ENCODE results near the gene PABPC3.

Gene PABPC3

GRCh38 chr13:25131881-25132420 lies 36.0 kb downstream of the PABPC3 start:
- Mint-ChIP-seq H3K4me3 (no peak overlapping the region), H3K27ac (no peak overlapping the region), H3K27me3 (peaks cover 26 to 46% of the 10 kb centered on the region in 2 donors), H3K4me1 (no peaks in the 10 kb centered on the region), H3K9me3 (peaks cover 3 to 10% of the 10 kb centered on the region in 2 donors), H3K36me3 (no peaks in the 10 kb centered on the region)
- no peak for DNase-seq
- ATAC-seq (replicated peaks): no peak

- no peak overlapping the region for H3K4me3 Mint-ChIP-seq
- no peaks in the 10 kb centered on the region for H3K36me3 Mint-ChIP-seq
- no peak overlapping the region for H3K27ac Mint-ChIP-seq
- H3K4me1 Mint-ChIP-seq: no peaks in the 10 kb centered on the region
- peaks cover 3 to 9% of the 10 kb centered on the region in 2 donors for H3K9me3 Mint-ChIP-seq
- ATAC-seq (replicated peaks): no peak
- no peak for DNase-seq
- peaks cover 27 to 52% of the 10 kb centered on the region in 2 donors for H3K27me3 Mint-ChIP-seq
Measured at GRCh38 chr13:25132751-25133390, 36.9 kb downstream of the PABPC3 start.

DNA sequence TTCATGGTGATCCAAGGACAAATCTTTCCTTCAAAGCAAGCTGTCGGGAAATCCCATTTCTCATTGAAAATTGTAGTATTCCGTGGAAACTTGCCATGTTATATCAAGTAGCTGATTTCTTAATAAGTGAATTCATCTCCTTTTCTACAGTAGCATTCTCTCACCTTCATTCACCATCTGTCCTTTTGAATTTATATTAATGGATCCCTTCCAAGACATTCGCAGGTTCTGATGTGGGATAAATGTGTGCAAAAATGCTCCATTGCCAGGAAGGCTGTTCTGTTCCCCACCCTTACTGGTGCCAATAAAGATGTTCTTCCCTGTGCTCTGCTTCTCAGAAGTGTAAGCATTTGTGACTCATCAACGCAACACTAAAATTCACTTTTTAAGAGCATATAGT lies 40.0 kb downstream of the PABPC3 start:
- H3K27me3 Mint-ChIP-seq: peaks cover 35 to 39% of the 10 kb centered on the region in 2 donors
- H3K27ac Mint-ChIP-seq: no peak overlapping the region
- H3K4me1 Mint-ChIP-seq: no peaks in the 10 kb centered on the region
- ATAC-seq (replicated peaks) (no peak), DNase-seq (no peak)
- no peaks in the 10 kb centered on the region for H3K36me3 Mint-ChIP-seq
- peaks cover 3 to 9% of the 10 kb centered on the region in 2 donors for H3K9me3 Mint-ChIP-seq
- H3K4me3 Mint-ChIP-seq: no peak overlapping the region

DNA sequence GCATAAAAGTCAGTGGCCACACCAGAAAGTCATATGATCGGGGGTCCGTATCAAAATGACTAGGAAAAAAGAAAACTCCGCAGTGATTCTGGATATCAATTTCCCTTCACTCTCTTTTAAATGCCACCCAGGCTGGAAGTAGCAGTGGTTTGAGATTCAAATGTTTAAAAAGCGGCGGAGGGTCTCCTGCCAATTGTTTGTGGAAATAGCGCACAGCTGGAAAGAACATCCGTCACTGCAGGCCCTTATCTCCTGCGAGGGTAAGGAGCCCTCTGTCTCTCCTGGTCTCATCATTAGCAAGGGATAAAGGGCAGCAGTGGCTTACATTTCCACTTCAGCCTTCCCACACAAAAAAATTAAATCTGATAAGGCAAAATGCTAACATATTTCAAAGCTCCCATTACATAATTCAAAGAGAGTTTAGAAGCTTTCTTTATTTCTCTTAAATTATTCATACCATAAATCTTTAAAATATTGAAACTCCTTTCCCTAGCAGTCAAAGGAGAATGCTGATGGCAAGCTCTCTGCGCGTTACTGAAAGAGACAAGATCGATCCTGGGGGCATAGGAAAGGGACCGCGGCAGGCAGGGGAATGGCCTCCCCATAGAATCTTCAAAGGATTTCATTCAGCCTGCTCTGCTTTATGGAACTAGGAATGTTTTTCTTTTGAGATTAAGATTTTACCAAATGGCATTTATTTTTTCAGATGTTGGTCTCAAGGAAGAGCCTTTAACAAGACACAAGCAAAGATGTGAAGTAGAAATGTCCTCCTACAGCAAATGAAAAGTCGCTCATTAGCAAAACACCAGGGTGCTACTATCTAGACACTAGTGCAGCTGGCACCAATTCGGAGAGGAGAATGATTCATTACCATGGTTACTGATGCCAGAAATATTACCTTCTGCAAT lies 41.2 kb downstream of the PABPC3 start:
- H3K4me3 Mint-ChIP-seq: no peak overlapping the region
- no peaks in the 10 kb centered on the region for H3K36me3 Mint-ChIP-seq
- H3K4me1 Mint-ChIP-seq: no peaks in the 10 kb centered on the region
- no peak overlapping the region for H3K27ac Mint-ChIP-seq
- H3K9me3 Mint-ChIP-seq: peaks cover 3 to 9% of the 10 kb centered on the region in 2 donors
- no peak for ATAC-seq (replicated peaks)
- peaks cover 37 to 41% of the 10 kb centered on the region in 2 donors for H3K27me3 Mint-ChIP-seq
- no peak for DNase-seq

DNA sequence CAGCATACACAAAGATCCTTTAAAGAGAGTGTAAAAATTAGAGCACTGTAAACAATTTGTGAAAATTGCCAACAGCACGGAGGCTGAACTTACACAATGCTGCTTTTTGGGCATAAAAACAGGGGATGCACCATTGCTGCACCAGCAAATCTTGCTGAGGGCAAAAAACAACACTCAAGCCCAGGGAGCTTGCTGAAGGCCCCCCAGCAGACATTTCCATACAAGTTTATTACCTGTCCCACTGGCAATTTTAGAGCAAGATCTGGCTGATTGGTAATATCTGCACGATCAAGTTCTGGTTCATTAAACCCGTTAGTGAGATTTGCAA lies 41.8 kb downstream of the PABPC3 start:
- ATAC-seq (replicated peaks): no peak
- no peak for DNase-seq
- H3K27ac Mint-ChIP-seq: no peak overlapping the region
- H3K4me1 Mint-ChIP-seq: no peaks in the 10 kb centered on the region
- peaks cover 35 to 36% of the 10 kb centered on the region in 2 donors for H3K27me3 Mint-ChIP-seq
- H3K4me3 Mint-ChIP-seq: no peak overlapping the region
- H3K9me3 Mint-ChIP-seq: peaks cover 3 to 9% of the 10 kb centered on the region in 2 donors
- no peaks in the 10 kb centered on the region for H3K36me3 Mint-ChIP-seq

- ATAC-seq (replicated peaks) (no peak), DNase-seq (no peak)
- H3K9me3 Mint-ChIP-seq: no peaks in the 10 kb centered on the region
- H3K27ac Mint-ChIP-seq: no peak overlapping the region
- H3K4me1 Mint-ChIP-seq: no peaks in the 10 kb centered on the region
- H3K4me3 Mint-ChIP-seq: no peak overlapping the region
- H3K36me3 Mint-ChIP-seq: no peaks in the 10 kb centered on the region
- peaks cover 22 to 25% of the 10 kb centered on the region in 2 donors for H3K27me3 Mint-ChIP-seq
Measured at GRCh38 chr13:25141042-25141441, 45.1 kb downstream of the PABPC3 start.

DNA sequence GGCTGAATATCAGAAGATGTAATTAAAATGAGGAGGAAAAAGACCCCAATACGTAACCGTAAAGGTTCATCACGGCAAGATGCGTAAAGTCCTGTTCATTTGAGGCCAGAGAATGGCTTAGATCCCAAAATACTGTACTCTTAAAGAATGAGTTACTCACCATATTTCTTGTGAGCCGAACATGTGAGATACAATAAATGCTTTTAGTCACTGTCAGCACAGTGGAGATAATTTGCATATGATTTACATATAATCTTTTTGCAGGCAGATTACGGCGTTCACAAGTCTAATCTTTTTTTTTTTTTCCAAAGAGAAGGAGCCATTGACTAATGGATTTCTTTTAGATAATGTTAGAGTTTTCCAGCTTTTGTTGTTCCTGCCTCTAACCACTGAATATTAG lies 47.8 kb downstream of the PABPC3 start:
- peaks cover 0 to 7% of the 10 kb centered on the region in 2 donors for H3K4me1 Mint-ChIP-seq
- H3K4me3 Mint-ChIP-seq: no peak overlapping the region
- ATAC-seq (replicated peaks): no peak
- H3K27me3 Mint-ChIP-seq: peaks cover 12 to 18% of the 10 kb centered on the region in 2 donors
- no peaks in the 10 kb centered on the region for H3K9me3 Mint-ChIP-seq
- no peak overlapping the region for H3K27ac Mint-ChIP-seq
- no peaks in the 10 kb centered on the region for H3K36me3 Mint-ChIP-seq
- no peak for DNase-seq

DNA sequence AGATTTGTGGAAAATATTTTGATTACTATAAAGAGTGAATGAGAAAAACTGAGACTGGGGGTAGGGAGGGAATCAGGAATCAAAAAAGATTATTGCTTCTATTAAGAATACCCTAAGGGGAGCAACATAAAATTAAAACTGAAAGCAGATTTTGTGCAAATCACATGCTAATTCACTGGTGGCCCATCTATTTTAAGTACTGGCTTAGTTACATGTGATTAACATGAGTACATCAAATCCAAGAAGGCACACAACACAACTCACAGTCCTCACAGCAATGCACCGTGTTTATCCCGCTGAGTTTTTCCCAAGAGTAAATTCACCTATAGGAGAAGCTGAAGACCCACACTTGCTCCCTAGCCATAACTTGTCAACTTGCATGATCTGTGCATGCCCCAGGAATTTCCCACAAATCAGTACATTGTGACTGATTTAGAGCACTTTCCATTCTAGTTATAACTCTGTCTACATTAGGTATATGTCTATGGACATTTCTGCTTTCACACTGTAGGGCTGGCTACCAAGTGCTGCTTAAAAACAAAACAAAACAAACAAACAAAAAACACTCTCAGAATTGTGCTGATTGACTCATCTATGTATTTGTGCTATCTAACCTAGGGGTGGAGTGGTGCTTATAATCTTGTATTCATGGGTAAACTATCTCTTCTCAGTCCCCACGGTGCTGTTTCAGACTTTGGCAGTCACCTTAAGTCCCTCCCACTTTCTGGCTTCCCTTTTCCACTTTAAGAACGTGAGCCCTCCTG lies 51.9 kb downstream of the PABPC3 start:
- Mint-ChIP-seq H3K4me1 (peaks cover 0 to 7% of the 10 kb centered on the region in 2 donors), H3K36me3 (no peaks in the 10 kb centered on the region), H3K27me3 (peaks cover 18 to 26% of the 10 kb centered on the region in 2 donors), H3K27ac (no peak overlapping the region), H3K4me3 (no peak overlapping the region), H3K9me3 (peaks cover 3 to 5% of the 10 kb centered on the region in 2 donors)
- ATAC-seq (replicated peaks) (peak in 1 of 2 donors; percentile 76), DNase-seq (no peak)

- ATAC-seq (replicated peaks) (no peak), DNase-seq (no peak)
- H3K36me3 Mint-ChIP-seq: no peaks in the 10 kb centered on the region
- H3K9me3 Mint-ChIP-seq: peaks cover 3 to 5% of the 10 kb centered on the region in 2 donors
- H3K4me1 Mint-ChIP-seq: peaks cover 0 to 7% of the 10 kb centered on the region in 2 donors
- H3K27ac Mint-ChIP-seq: no peak overlapping the region
- H3K27me3 Mint-ChIP-seq: peaks cover 18 to 28% of the 10 kb centered on the region in 2 donors
- no peak overlapping the region for H3K4me3 Mint-ChIP-seq
Measured at GRCh38 chr13:25148402-25148771, 52.5 kb downstream of the PABPC3 start.

Data from stimulated activated naive B cell treated with anti-CD40 and anti-IgM and Interleukin-4, amounts not matched to agents 10 μg/mL and 1 μg/mL and 100 μg/mL, for 72 hours (primary cell).